GM18517 (cell line): ENCODE measurements around the gene PRAMEF18.
"Not testable (repeated sequence)": the region's sequence is repeated elsewhere in the genome, so short reads cannot be mapped to it uniquely, and the experiment has no call there.

Source experiments
- ATAC-seq: cut with Tn5 transposase; IDR thresholded peaks from one replicate; pipeline ENCODE4 v1.9.1; 2021; ENCODE audit warnings: mild to moderate bottlenecking, moderate library complexity; ENCODE audit not compliant: unreplicated experiment

PRAMEF18 gene

DNA sequence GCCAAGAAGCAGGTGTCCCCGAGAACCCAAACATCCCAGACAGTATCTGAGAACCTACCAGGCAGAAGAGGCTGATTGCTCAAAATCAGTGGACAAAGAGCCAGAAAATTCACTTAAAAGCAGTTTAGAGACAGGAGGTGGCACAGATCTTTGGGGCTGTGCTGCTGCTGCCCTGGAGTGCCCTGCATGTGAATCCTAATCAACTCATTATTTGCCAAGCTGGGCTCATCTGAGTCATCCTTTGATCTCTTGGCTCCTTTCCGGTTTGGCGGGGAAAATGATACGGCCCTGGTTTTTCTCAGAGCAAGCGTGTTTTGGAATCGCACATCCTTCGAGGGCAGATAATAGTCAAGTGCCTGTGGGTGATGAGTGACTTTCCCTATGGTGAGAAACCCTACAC, 9.3 kb downstream of the PRAMEF18 start:
- ATAC-seq, result not testable (repeated sequence)

DNA sequence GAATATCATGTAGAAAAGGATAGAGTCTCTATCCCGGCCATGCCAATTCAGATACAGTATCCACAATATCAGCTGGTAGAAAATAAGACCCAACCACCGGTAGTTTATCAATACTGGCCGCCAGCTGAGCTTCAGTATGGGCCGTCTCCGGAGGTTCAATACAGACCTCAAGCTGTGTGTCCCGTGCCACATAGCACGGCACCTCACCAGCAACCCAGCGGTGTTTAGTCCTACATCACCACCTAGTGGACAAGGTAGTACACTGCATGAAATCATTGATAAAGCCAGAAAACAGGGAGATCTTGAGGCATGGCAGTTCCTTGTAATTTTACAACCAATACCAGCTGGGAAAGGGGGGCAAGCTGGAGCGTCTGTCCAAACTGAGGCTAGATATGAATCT, 17.2 kb downstream of the PRAMEF18 start:
- ATAC-seq, result not testable (repeated sequence)

DNA sequence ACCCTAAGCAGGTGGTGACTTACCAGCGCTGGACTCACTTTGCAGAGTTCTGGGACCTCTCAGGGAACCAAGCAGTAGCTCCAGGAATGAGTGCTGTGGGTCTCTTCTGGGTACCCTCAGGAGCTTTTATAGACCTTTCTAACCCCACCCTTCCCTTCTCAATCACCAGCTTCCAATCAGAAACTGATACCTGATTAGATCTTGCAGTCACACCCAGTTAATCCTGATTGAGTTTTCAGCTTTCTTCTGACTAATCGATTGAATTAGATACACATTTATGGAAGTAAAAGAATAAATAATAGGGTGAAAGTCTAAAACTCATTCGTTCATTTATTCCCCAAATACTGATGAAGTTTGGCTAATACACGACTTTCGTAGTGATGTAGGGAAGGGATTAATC, 24.6 kb downstream of the PRAMEF18 start, which contains the start of gene PRAMEF13:
Gene PRAMEF13, minus strand, starts transcription at position 101 of the 400 bp plus-strand sequence. CDS start 1,820 bp downstream, outside the sequence.
- ATAC-seq, result not testable (repeated sequence)
